Hepatic stellate cell (primary cell): ENCODE measurements around the gene GOLGA6L4.
"Not testable (repeated sequence)": the region's sequence is repeated elsewhere in the genome, so short reads cannot be mapped to it uniquely, and the experiment has no call there.

Experiments used
- DNase-seq: peaks from one replicate; pipeline ENCODE4 v3.0.0; 2011; ENCODE audit warnings: low spot score

Gene GOLGA6L4, protein sequence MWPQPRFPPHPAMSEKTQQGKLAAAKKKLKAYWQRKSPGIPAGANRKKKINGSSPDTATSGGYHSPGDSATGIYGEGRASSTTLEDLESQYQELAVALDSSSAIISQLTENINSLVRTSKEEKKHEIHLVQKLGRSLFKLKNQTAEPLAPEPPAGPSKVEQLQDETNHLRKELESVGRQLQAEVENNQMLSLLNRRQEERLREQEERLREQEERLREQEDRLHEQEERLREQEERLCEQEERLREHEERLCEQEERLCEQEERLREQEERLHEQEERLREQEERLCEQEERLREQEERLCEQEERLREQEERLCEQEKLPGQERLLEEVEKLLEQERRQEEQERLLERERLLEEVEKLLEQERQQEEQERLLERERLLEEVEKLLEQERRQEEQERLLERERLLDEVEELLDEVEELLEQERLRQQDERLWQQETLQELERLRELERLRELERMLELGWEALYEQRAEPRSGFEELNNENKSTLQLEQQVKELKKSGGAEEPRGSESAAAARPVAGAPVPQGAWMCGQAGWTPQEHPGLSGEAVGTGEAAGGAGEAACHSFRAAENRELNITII

DNA sequence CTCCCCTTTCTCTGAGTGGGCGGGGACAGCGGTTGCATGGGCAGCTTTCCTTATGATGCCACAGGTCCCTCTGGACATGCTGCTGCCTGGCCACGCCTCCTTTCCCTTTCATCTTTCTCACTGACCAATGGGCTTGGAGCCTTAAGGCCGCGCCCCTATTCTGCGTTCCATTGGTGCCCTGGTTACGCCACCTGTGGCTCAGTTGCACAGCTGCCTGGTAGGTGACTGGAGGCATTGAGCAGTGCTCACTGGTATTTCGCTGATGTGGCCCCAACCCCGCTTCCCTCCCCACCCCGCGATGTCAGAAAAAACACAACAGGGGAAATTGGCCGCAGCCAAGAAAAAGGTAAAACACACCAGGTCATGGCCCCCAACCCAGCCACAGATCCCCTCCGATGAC lies at the start of gene GOLGA6L4:
Gene GOLGA6L4, plus strand, starts transcription at position 201 of the 400 bp plus-strand sequence. Its CDS starts 62 bp downstream, at position 263.
- not testable (repeated sequence) for DNase-seq

DNA sequence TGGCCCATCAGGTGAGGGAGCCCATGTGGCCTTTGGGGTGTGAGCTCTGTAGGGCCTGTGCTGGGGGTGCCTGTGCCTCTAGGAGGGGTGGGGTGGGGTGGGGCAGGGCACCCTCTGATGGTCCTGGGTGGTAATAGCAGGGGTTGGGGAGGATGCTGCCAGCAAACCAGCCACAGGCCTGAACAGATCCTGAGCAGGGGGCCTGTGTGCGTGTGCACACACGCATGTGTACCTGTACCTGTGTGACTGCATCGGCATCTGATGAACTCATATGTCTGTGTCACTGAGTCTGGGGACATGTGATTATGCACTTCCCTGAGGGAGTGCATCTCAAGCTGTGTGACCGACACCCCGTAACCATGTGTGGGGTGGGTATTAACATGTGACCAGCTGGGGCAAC lies 42.6 kb upstream of the GOLGA6L4 start:
- DNase-seq = not testable (repeated sequence)

DNA sequence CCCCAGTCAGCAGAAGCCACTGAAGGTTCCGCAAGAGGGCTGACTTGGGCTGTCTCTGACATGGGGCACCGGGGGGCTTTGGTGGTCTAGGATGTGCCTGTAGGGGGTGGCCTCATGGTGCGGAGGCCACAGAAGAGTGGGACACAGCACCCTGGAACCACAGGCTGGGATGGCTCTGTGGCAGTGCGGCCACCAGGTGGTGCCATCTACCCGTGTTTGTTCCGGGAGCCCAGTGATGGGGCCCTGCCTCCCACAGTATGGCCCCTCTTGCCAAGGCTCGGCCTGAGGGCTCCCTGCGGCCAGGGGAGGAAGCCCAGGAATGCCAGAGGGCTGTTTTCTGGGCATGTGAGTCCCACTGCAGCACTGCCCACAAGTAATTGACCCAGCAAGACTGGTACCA lies 40.0 kb upstream of the GOLGA6L4 start:
- DNase-seq = not testable (repeated sequence)

DNA sequence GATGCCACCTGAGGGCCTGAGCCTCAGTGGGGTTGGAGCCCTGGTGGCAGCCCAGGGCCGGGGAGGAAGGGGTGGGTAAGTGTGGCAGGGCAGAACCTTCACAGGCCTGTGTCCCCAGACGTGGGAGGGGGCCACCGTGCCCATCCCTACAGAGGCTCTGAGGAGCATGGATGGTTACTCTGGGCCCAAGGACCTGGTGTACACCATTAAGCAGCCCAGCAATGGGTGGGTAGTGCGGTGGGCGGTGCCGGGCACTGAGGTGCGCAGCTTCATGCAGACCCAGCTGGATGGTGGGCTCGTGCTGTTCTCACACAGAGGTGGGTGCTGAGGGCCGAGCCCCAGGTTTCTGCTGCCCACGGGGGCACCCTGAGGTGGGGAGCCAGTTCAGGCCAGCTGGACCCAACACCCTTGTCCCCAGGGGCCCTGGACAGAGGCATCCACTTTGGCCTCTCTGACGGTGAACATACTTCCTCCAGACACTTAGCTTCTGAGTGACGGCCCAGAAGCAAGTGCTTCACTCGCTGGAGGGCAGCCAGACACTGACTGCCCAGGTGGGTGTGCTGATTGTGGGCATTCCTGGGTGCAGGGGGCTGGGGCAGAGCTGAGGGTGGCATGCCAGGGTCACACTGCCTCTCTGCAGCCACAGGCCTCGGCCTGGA lies 38.9 kb upstream of the GOLGA6L4 start:
- DNase-seq = not testable (repeated sequence)

DNA sequence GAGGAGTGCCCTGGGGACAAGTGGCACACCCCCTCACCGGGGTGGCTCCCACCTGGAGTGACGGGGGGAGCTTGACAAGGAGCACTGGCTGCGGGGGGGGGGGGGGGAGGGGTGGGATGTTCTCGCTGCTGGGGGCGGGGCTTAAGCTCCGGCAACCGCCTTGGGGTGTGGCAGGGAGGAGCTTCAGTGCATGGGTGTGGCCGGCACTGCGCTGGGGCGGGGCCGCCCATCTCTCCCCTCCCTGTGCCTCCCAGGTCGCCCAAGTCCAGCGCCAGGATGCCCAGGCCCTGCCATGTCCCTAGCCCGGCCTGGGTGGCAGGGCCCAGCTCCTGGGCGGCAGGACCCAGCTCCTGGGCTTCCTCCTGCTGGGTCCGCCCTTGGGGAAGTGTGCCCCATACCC lies 35.7 kb upstream of the GOLGA6L4 start:
- not testable (repeated sequence) for DNase-seq

DNA sequence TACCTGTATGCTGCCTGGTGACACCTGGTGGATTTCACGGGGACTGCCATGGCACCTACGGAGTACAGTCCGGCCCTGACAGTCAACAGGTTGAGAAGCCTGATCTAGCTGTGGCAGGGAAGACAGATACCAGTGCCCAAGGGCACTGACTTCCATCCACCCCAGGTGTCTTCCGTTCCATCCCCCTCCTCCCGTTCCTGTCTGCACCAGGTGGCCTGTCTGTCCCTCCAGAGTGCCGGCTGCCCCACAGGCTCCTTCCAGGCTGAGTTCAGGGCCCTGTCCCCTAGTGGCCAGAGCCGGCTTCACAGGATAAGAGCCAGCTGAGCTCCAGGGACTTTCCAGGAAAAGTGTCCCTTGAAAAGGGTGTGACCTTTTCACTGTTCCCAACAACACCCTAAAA lies 10.9 kb downstream of the GOLGA6L4 start:
- DNase-seq = not testable (repeated sequence)
